ENCODE data around the gene PDAP1. TPM values are rescaled to one million over a fixed set of nuclear protein-coding genes. Genes with fewer than 3 reads are reported as not detected.
"Not testable (repeated sequence)": the region's sequence is repeated elsewhere in the genome, so short reads cannot be mapped to it uniquely, and the experiment has no call there.

PDAP1 gene
- total RNA-seq, 1 experiment from 2014 or later: 147 TPM

DNA sequence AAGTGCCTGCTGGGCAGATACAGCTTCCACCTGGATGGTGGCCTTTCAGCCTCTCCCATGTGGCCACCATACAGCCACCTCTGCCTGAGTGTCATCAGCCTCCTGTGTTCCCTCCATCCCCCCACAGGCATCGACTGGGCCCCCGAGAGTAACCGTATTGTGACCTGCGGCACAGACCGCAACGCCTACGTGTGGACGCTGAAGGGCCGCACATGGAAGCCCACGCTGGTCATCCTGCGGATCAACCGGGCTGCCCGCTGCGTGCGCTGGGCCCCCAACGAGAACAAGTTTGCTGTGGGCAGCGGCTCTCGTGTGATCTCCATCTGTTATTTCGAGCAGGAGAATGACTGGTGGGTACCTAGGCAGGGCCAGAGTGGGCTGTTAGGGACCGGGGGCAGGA lies 20.5 kb downstream of the PDAP1 start:
- CTCF ChIA-PET: no interaction called here
- Histone ChIP-seq H3K27ac (ENCODE audit: low read length) (no peak overlapping the region), H3K4me3 (ENCODE audit: low read depth in 2 of 2, low read length in 2 of 2) (no peak overlapping the region)

GRCh38 chr7:99387239-99387635 lies 21.2 kb downstream of the PDAP1 start:
- CTCF ChIA-PET: interaction anchor here (1.3 kb wide), 1 partner anchor 22 kb away, joined by 4 read pairs; no protein-coding TSS in a partner anchor
- DNase-seq (ENCODE audit: low read depth, low spot score); H3K27ac ChIP-seq (ENCODE audit: low read length); H3K4me1 ChIP-seq (ENCODE audit: control insufficient read depth, insufficient read depth, low read length); BruUV-seq (replicated peaks); H3K27me3 ChIP-seq (ENCODE audit: control insufficient read depth, insufficient read depth, low read length); intact Hi-C loops (cut with micrococcal nuclease; ENCODE audit: unreplicated experiment); in situ Hi-C loops (cut with HindIII; ENCODE audit: low pct_unique_long_range_greater_than_20kb, low sequenced_read_pairs); H3K36me3 ChIP-seq (ENCODE audit: control insufficient read depth, insufficient read depth, low read length); H3K9me3 ChIP-seq (ENCODE audit: control insufficient read depth, insufficient read depth, low read depth, low read length); POLR2A ChIA-PET; ATAC-seq; H3K4me3 ChIP-seq (ENCODE audit: low read depth in 2 of 2, low read length in 2 of 2): not testable (repeated sequence)

More for the DNA sequence above, 20.5 kb downstream of the PDAP1 start:
- no peak for ATAC-seq
- no peaks in the 10 kb centered on the region for H3K9me3 ChIP-seq (ENCODE audit: control insufficient read depth, insufficient read depth, low read depth, low read length)
- peaks cover 5% of the 10 kb centered on the region for H3K4me1 ChIP-seq (ENCODE audit: control insufficient read depth, insufficient read depth, low read length)
- no peaks in the 10 kb centered on the region for H3K27me3 ChIP-seq (ENCODE audit: control insufficient read depth, insufficient read depth, low read length)
- BruUV-seq (replicated peaks): no TSS peak
- TF ChIP-seq SIN3A (IDR thresholded peaks at IDR 0.05; ENCODE audit: borderline replicate concordance, insufficient read depth, low read depth, low read length) (no peak), POLR2AphosphoS5 (IDR thresholded peaks at IDR 0.05; ENCODE audit: low read depth, low read length) (no peak), TCF7L2 (IDR thresholded peaks at IDR 0.05; ENCODE audit: low read depth, low read length) (no peak)
- TF ChIP-seq, protein P1, sequence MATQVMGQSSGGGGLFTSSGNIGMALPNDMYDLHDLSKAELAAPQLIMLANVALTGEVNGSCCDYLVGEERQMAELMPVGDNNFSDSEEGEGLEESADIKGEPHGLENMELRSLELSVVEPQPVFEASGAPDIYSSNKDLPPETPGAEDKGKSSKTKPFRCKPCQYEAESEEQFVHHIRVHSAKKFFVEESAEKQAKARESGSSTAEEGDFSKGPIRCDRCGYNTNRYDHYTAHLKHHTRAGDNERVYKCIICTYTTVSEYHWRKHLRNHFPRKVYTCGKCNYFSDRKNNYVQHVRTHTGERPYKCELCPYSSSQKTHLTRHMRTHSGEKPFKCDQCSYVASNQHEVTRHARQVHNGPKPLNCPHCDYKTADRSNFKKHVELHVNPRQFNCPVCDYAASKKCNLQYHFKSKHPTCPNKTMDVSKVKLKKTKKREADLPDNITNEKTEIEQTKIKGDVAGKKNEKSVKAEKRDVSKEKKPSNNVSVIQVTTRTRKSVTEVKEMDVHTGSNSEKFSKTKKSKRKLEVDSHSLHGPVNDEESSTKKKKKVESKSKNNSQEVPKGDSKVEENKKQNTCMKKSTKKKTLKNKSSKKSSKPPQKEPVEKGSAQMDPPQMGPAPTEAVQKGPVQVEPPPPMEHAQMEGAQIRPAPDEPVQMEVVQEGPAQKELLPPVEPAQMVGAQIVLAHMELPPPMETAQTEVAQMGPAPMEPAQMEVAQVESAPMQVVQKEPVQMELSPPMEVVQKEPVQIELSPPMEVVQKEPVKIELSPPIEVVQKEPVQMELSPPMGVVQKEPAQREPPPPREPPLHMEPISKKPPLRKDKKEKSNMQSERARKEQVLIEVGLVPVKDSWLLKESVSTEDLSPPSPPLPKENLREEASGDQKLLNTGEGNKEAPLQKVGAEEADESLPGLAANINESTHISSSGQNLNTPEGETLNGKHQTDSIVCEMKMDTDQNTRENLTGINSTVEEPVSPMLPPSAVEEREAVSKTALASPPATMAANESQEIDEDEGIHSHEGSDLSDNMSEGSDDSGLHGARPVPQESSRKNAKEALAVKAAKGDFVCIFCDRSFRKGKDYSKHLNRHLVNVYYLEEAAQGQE (IDR thresholded peaks at IDR 0.05; ENCODE audit: insufficient read depth in 1 of 2, low read depth in 2 of 2, low read length in 1 of 2): no peak
- in situ Hi-C loops (cut with HindIII; ENCODE audit: low pct_unique_long_range_greater_than_20kb, low sequenced_read_pairs) (no loop called here), intact Hi-C loops (cut with micrococcal nuclease; ENCODE audit: unreplicated experiment) (no loop called here)
- POLR2A ChIA-PET: no interaction called here
- no peak for DNase-seq (ENCODE audit: low read depth, low spot score)
- H3K36me3 ChIP-seq (ENCODE audit: control insufficient read depth, insufficient read depth, low read length): peaks cover 2% of the 10 kb centered on the region; the same call in 1 of the 2 replicates

GRCh38 chr7:99386584-99387238 lies 21.7 kb downstream of the PDAP1 start:
- POLR2A ChIA-PET: no interaction called here
- TF ChIP-seq CTCF (IDR thresholded peaks at IDR 0.05) (no peak), POLR2AphosphoS5 (IDR thresholded peaks at IDR 0.05; ENCODE audit: low read depth, low read length) (peak; percentile 51; the same call in 1 of the 2 replicates)
- TF ChIP-seq, protein P1 (IDR thresholded peaks at IDR 0.05; ENCODE audit: insufficient read depth in 1 of 2, low read depth in 2 of 2, low read length in 1 of 2): no peak
- H3K9me3 ChIP-seq (ENCODE audit: control insufficient read depth, insufficient read depth, low read depth, low read length): no peaks in the 10 kb centered on the region
- peaks cover 2% of the 10 kb centered on the region; the same call in 1 of the 2 replicates for H3K36me3 ChIP-seq (ENCODE audit: control insufficient read depth, insufficient read depth, low read length)
- H3K4me3 ChIP-seq (ENCODE audit: low read depth in 2 of 2, low read length in 2 of 2): no peak overlapping the region
- in situ Hi-C loops (cut with HindIII; ENCODE audit: low pct_unique_long_range_greater_than_20kb, low sequenced_read_pairs) (no loop called here), intact Hi-C loops (cut with micrococcal nuclease; ENCODE audit: unreplicated experiment) (no loop called here)
- ATAC-seq (peak; percentile 51), DNase-seq (ENCODE audit: low read depth, low spot score) (no peak)
- H3K27me3 ChIP-seq (ENCODE audit: control insufficient read depth, insufficient read depth, low read length): no peaks in the 10 kb centered on the region
- 0 out of 2 replicates have a peak, but pooled peaks cover 1% of the 10 kb centered on the region for H3K4me1 ChIP-seq (ENCODE audit: control insufficient read depth, insufficient read depth, low read length)
- CTCF ChIA-PET: interaction anchor here (1.3 kb wide), 1 partner anchor 22 kb away, joined by 4 read pairs; no protein-coding TSS in a partner anchor
- BruUV-seq (replicated peaks): no TSS peak
- no peak overlapping the region for H3K27ac ChIP-seq (ENCODE audit: low read length)
